Endothelial cell of umbilical vein (primary cell): ENCODE measurements around the gene TREM2.

Experiments used
- CTCF ChIP-seq, 2 donors: IDR thresholded peaks; 1 replicate in 1 of 2; 2 replicates in 1 of 2; pipeline ENCODE4 v1.5.1; 2011; ENCODE audit warnings: low read length in 2 of 2, mild to moderate bottlenecking in 2 of 2, moderate library complexity in 2 of 2, control low read depth in 1 of 2, inconsistent platforms in 1 of 2, low read depth in 1 of 2; ENCODE audit not compliant: insufficient read depth in 1 of 2; ENCODE audit errors: extremely low read depth in 1 of 2
- EZH2 ChIP-seq: IDR thresholded peaks from 2 replicates; pipeline ENCODE4 v1.6.1; 2012; ENCODE audit warnings: borderline replicate concordance, low read depth, mild to moderate bottlenecking, moderate library complexity, low read length, inconsistent platforms; ENCODE audit not compliant: severe bottlenecking
- FOS ChIP-seq: IDR thresholded peaks from 2 replicates; pipeline ENCODE4 v1.6.1; 2011; ENCODE audit warnings: mild to moderate bottlenecking, low read length, moderate library complexity, borderline replicate concordance; ENCODE audit not compliant: insufficient read depth
- JUN ChIP-seq: IDR thresholded peaks from 2 replicates; pipeline ENCODE4 v1.6.1; 2011; ENCODE audit warnings: borderline replicate concordance, low read depth; ENCODE audit not compliant: insufficient read length, insufficient read depth
- MAX ChIP-seq: IDR thresholded peaks from 2 replicates; pipeline ENCODE4 v1.6.1; 2011; ENCODE audit not compliant: insufficient read depth, insufficient read length
- POLR2A ChIP-seq: IDR thresholded peaks from 2 replicates; pipeline ENCODE4 v1.6.1; 2012; ENCODE audit warnings: low read depth, mild to moderate bottlenecking, control low read depth, low read length
- POLR2AphosphoS5 ChIP-seq: IDR thresholded peaks from 2 replicates; pipeline ENCODE4 v1.6.1; 2012; ENCODE audit warnings: low read depth, mild to moderate bottlenecking, control low read depth, low read length, moderate library complexity; ENCODE audit not compliant: insufficient read depth

GRCh38 chr6:41191569-41191968, 28.7 kb upstream of the TREM2 start:
- TF ChIP-seq CTCF (IDR thresholded peaks at IDR 0.05; ENCODE audit: extremely low read depth in 1 of 2, insufficient read depth in 1 of 2, low read depth in 1 of 2, low read length in 2 of 2), result peak; percentile 42 to 78
- no peak for TF ChIP-seq POLR2A
- no peak for TF ChIP-seq POLR2AphosphoS5
- TF ChIP-seq MAX, result no peak
- no peak for TF ChIP-seq EZH2
- no peak for TF ChIP-seq JUN
- no peak for TF ChIP-seq FOS
